Neural crest cell (in vitro differentiated cells): ENCODE data around the gene MRPS27. TPM values are rescaled to one million over a fixed set of nuclear protein-coding genes. Genes with fewer than 3 reads are reported as not detected.

ENCODE experiments used
- DNase-seq: peaks from one replicate; pipeline ENCODE4 v3.0.0; 2021; ENCODE audit warnings: low read depth, mixed read lengths, low spot score
- H3K27ac Mint-ChIP-seq: one replicate; pipeline ENCODE4 v1.8.0; 2021; ENCODE audit warnings: mild to moderate bottlenecking, mixed read lengths; ENCODE audit not compliant: unreplicated experiment
- H3K27me3 Mint-ChIP-seq: 2 replicates; pipeline ENCODE4 v1.8.0; 2021; ENCODE audit warnings: low read depth, mild to moderate bottlenecking, mixed read lengths
- H3K36me3 Mint-ChIP-seq: 2 replicates; pipeline ENCODE4 v1.8.0; 2021; ENCODE audit warnings: low read depth, mild to moderate bottlenecking, mixed read lengths
- H3K4me1 Mint-ChIP-seq: 2 replicates; pipeline ENCODE4 v1.8.0; 2021; ENCODE audit warnings: mixed read lengths
- H3K4me3 Mint-ChIP-seq: one replicate; pipeline ENCODE4 v1.8.0; 2021; ENCODE audit warnings: mild to moderate bottlenecking, mixed read lengths
- H3K9me3 Mint-ChIP-seq: 2 replicates; pipeline ENCODE4 v1.8.0; 2021; ENCODE audit warnings: mixed read lengths
- total RNA-seq: library from RNA; stranded (reverse); gene quantifications from 2 replicates; pipeline ENCODE4 v1.2.1, GENCODE V29; 2021
- TF ChIP-seq, protein P1 (sequence below): fragments of 200-600 bp; sonication (generic); conservative IDR thresholded peaks from 2 replicates; pipeline ENCODE4 v1.5.0; 2021; ENCODE audit warnings: antibody characterized with exemption, mild to moderate bottlenecking

The MRPS27 gene
- total RNA-seq, 1 donor from 2014 or later, result 86.5 TPM

GRCh38 chr5:72205431-72206009, 114.5 kb downstream of the MRPS27 start:
- Mint-ChIP-seq H3K27me3 (no peaks in the 10 kb centered on the region), H3K9me3 (no peaks in the 10 kb centered on the region), H3K27ac (no peak overlapping the region), H3K4me3 (no peak overlapping the region), H3K4me1 (peaks cover 17% of the 10 kb centered on the region), H3K36me3 (peaks cover 53% of the 10 kb centered on the region)
- TF ChIP-seq, protein P1, sequence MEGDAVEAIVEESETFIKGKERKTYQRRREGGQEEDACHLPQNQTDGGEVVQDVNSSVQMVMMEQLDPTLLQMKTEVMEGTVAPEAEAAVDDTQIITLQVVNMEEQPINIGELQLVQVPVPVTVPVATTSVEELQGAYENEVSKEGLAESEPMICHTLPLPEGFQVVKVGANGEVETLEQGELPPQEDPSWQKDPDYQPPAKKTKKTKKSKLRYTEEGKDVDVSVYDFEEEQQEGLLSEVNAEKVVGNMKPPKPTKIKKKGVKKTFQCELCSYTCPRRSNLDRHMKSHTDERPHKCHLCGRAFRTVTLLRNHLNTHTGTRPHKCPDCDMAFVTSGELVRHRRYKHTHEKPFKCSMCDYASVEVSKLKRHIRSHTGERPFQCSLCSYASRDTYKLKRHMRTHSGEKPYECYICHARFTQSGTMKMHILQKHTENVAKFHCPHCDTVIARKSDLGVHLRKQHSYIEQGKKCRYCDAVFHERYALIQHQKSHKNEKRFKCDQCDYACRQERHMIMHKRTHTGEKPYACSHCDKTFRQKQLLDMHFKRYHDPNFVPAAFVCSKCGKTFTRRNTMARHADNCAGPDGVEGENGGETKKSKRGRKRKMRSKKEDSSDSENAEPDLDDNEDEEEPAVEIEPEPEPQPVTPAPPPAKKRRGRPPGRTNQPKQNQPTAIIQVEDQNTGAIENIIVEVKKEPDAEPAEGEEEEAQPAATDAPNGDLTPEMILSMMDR, result no peak
- DNase-seq, result no peak

DNA sequence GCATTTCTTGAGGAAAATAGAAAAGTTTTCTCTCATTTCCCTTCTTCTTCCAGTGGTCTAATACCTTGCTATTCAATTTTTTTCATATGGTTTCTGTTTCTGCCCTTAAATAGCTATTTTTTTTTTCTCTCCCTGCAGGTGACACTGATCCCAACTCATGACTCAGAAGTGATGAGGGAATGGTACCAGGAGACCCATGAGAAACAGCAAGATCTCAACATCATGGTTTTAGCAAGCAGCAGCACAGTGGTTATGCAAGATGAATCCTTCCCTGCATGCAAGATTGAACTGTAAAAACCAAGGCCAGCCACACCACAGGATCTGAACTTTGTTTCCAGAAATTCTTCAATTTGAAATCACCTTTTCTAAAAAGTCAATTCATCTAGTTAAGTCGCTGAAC, 115.1 kb downstream of the MRPS27 start:
- TF ChIP-seq, protein P1, result no peak
- no peak for DNase-seq
- Mint-ChIP-seq H3K9me3 (no peaks in the 10 kb centered on the region), H3K36me3 (peaks cover 58% of the 10 kb centered on the region), H3K4me3 (no peak overlapping the region), H3K27me3 (no peaks in the 10 kb centered on the region), H3K4me1 (peaks cover 17% of the 10 kb centered on the region), H3K27ac (no peak overlapping the region)

DNA sequence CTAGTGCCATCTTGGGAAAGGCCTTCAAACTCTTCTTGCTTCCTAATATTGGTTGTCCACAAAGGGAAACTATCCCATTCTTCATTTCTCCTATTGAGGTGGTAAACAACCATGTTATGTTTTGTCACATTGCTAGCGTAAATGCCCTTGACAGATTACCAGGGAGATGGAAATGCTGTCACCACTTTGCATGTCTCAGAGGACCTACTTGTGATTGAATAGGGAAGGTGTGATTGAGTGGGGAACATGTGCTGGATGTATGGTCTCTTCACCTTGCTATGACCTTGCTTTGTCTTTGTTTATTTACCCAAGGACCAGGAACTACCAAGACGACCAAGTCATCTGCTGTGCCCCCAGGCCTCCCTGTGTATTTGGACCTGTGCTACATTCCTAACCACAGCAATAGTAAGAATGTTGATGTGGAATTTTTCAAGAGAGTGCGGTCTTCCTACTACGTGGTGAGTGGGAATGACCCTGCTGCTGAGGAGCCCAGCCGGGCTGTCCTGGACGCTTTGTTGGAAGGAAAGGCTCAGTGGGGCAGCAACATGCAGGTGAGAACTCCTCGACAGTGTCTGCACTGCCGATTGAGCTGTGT, 116.7 kb downstream of the MRPS27 start:
- H3K4me1 Mint-ChIP-seq, result peaks cover 10% of the 10 kb centered on the region
- no peak overlapping the region for H3K4me3 Mint-ChIP-seq
- DNase-seq, result no peak
- no peak overlapping the region for H3K27ac Mint-ChIP-seq
- TF ChIP-seq, protein P1, result no peak
- peaks cover 65% of the 10 kb centered on the region for H3K36me3 Mint-ChIP-seq
- H3K9me3 Mint-ChIP-seq, result peaks cover 6% of the 10 kb centered on the region
- no peaks in the 10 kb centered on the region for H3K27me3 Mint-ChIP-seq

GRCh38 chr5:72202331-72202825, 117.7 kb downstream of the MRPS27 start:
- Mint-ChIP-seq H3K36me3 (peaks cover 70% of the 10 kb centered on the region), H3K4me1 (peaks cover 4% of the 10 kb centered on the region), H3K9me3 (peaks cover 11% of the 10 kb centered on the region), H3K27ac (no peak overlapping the region), H3K27me3 (no peaks in the 10 kb centered on the region), H3K4me3 (no peak overlapping the region)
- no peak for DNase-seq
- TF ChIP-seq, protein P1, result no peak

GRCh38 chr5:72199681-72200080, 120.4 kb downstream of the MRPS27 start:
- peak overlapping the region; percentile 37 for H3K27ac Mint-ChIP-seq
- no peaks in the 10 kb centered on the region for H3K27me3 Mint-ChIP-seq
- DNase-seq, result no peak

More at GRCh38 chr5:72199681-72200080, 120.4 kb downstream of the MRPS27 start:
- Mint-ChIP-seq H3K4me3 (no peak overlapping the region), H3K36me3 (peaks cover 79% of the 10 kb centered on the region), H3K4me1 (no peaks in the 10 kb centered on the region), H3K9me3 (peaks cover 28% of the 10 kb centered on the region)
- TF ChIP-seq, protein P1, result no peak
